ENCODE measurements around the gene KIF5B.
"Not testable (repeated sequence)": the region's sequence is repeated elsewhere in the genome, so short reads cannot be mapped to it uniquely, and the experiment has no call there.

The KIF5B gene

DNA sequence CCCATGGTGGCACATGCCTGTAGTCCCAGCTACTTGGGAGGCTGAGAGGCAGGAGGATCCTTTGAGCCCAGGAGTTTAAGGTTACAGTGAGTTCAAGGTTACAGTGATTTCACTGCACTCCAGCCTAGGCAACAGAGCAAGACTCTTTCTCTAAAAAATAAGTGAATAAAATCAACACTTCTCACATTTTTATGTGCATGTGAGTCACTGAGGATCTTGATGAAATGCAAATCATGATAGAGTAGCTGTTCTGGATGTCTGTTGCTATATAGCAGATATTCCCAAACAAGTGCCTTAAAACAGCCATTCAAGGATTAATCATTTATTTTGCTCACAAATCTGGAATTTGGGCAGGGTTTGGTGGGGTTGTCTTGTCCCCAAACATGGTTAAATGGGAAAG lies 65.3 kb downstream of the KIF5B start:
- POLR2A ChIA-PET (ENCODE audit: low non-redundant PET), result no interaction called here
- CTCF ChIA-PET, result no interaction called here
- TF ChIP-seq, protein P1, sequence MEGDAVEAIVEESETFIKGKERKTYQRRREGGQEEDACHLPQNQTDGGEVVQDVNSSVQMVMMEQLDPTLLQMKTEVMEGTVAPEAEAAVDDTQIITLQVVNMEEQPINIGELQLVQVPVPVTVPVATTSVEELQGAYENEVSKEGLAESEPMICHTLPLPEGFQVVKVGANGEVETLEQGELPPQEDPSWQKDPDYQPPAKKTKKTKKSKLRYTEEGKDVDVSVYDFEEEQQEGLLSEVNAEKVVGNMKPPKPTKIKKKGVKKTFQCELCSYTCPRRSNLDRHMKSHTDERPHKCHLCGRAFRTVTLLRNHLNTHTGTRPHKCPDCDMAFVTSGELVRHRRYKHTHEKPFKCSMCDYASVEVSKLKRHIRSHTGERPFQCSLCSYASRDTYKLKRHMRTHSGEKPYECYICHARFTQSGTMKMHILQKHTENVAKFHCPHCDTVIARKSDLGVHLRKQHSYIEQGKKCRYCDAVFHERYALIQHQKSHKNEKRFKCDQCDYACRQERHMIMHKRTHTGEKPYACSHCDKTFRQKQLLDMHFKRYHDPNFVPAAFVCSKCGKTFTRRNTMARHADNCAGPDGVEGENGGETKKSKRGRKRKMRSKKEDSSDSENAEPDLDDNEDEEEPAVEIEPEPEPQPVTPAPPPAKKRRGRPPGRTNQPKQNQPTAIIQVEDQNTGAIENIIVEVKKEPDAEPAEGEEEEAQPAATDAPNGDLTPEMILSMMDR (conservative IDR thresholded peaks at IDR 0.05; ENCODE audit: low read depth), result no peak
- H3K27ac ChIP-seq, result no peak overlapping the region
- DNase-seq (ENCODE audit: low spot score), result no peak

DNA sequence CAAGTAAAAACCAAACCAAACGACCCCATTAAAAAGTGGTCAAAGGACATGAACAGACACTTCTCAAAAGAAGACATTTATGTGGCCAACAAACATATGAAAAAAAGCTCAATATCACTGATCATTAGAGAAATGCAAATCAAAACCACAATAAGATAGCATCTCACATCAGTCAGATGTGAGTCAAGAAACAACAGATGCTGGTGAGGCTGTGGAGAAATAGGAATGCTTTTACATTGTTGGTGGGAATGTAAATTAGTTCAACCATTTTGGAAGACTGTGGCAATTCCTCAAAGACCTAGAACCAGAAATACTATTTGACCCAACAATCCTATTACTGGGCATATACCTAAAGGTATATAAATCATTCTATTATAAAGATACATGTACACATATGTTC lies 68.4 kb downstream of the KIF5B start:
- CTCF ChIA-PET; POLR2A ChIA-PET (ENCODE audit: low non-redundant PET); H3K27ac ChIP-seq: not testable (repeated sequence)

GRCh38 chr10:31982111-31982510 lies 74.1 kb downstream of the KIF5B start:
- CTCF ChIA-PET, result no interaction called here
- no peak for DNase-seq (ENCODE audit: low spot score)
- POLR2A ChIA-PET (ENCODE audit: low non-redundant PET), result no interaction called here
- TF ChIP-seq, protein P1 (conservative IDR thresholded peaks at IDR 0.05; ENCODE audit: low read depth), result no peak
- H3K27ac ChIP-seq, result no peak overlapping the region

More for the DNA sequence above, 68.4 kb downstream of the KIF5B start:
- not testable (repeated sequence) for DNase-seq (ENCODE audit: low spot score)

DNA sequence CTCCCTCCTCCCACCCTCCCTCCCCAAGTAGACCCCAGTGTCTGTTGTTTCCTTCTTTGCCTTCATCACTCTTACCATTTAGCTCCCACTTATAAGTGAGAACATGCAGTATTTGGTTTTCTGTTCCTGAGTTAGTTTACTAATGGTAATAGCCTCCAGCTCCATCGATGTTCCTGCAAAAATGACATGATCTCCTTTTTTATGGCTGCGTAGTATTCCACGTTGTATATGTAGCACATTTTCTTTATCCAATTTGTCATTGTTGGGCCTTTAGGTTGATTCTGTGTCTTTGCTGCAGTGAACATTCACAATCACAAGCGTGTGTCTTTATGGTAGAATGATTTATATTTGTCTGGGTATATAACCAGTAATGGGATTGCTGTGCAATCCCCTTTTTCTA lies 75.8 kb downstream of the KIF5B start:
- ChIA-PET POLR2A (ENCODE audit: low non-redundant PET) (no interaction called here), CTCF (no interaction called here)
- H3K27ac ChIP-seq, result no peak overlapping the region
- TF ChIP-seq, protein P1 (conservative IDR thresholded peaks at IDR 0.05; ENCODE audit: low read depth), result no peak
- no peak for DNase-seq (ENCODE audit: low spot score)

DNA sequence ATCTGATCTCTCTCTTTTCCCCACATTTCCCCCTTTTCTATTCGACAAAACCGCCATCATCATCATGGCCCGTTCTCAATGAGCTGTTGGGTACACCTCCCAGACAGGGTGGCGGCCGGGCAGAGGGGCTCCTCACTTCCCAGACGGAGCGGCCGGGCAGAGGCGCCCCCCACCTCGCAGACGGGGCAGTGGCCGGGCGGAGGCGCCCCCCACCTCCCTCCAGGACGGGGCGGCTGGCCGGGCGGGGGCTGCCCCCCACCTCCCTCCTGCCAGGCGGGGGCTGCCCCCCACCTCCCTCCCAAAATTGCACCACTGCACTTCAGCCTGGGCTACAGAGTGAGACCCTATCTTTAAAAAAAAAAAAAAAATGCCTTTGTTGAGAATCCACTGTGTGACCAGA lies 77.2 kb downstream of the KIF5B start:
- POLR2A ChIA-PET (ENCODE audit: low non-redundant PET); H3K27ac ChIP-seq; CTCF ChIA-PET; DNase-seq (ENCODE audit: low spot score): not testable (repeated sequence)

GRCh38 chr10:31978156-31978483 lies 78.1 kb downstream of the KIF5B start:
- no peak for DNase-seq (ENCODE audit: low spot score)
- CTCF ChIA-PET, result no interaction called here
- H3K27ac ChIP-seq, result no peak overlapping the region
- TF ChIP-seq, protein P1 (conservative IDR thresholded peaks at IDR 0.05; ENCODE audit: low read depth), result no peak
- POLR2A ChIA-PET (ENCODE audit: low non-redundant PET), result no interaction called here

GRCh38 chr10:31977440-31978155 lies 78.6 kb downstream of the KIF5B start:
- DNase-seq (ENCODE audit: low spot score), result no peak
- H3K27ac ChIP-seq, result no peak overlapping the region
- ChIA-PET POLR2A (ENCODE audit: low non-redundant PET) (no interaction called here), CTCF (no interaction called here)
- TF ChIP-seq, protein P1 (conservative IDR thresholded peaks at IDR 0.05; ENCODE audit: low read depth), result no peak

Data from RWPE1 (cell line).